Measurements from ENCODE around the gene JTB. TPM values are rescaled to one million over a fixed set of nuclear protein-coding genes. Genes with fewer than 3 reads are reported as not detected.

The JTB gene
- total and polyA plus RNA-seq, 9 of the 15 experiments (the other 6 are each of a cell fraction or from before 2014, with no cell fraction given) = 24.7 to 308 (median 151) TPM

DNA sequence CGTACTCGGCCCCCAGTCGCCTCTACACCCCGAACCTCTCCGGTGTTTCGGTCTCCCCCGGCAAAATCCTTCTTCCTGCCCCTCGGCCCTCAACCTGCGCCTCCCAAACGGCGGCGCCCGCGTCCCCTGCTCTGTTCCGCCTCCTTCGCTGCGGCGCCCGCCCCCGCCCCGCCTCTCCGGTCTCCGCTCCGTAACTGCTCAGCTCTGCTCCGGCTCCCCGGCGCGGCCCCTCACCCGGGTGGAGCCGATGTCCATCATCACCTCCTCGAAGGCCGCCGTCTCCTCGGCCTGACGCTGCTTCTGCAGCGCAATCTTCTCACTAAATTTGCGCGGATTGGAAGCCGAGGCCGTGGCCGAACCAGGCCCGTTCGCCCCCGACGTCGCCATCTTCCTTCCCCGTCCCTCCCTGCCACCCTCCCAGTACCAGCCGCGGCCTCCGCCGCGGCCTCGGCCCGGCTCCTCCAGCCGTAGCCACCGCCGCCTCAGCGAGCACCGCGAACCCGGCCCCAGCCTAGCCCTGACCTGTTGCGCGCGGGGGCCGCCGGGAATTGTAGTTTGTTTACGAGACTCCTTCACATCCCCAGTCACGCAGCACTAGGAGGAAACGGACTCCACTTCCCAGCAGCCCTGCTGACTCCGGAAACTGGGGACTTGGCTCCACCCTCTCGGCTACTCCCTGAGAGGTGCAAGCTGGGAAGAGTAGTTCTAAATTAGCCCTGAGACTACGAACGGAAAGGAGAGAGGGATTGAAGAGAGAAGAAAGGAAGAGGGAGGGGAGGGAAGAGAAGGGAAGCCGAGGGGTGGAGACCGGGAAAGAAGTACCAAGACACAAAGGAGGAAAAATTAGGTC lies 19.1 kb downstream of the JTB start, which contains the start of gene CRTC2 (continued):
- TF ChIP-seq ZNF76 (CRISPR knock-in tag; IDR thresholded peaks at IDR 0.05; ENCODE audit: borderline replicate concordance) = no peak
- no peak for TF ChIP-seq PHB (CRISPR knock-in tag; IDR thresholded peaks at IDR 0.05)
- no peak for TF ChIP-seq ZNF140 (CRISPR knock-in tag; IDR thresholded peaks at IDR 0.05)
- no peak for TF ChIP-seq TAF9B (IDR thresholded peaks at IDR 0.05; ENCODE audit: partially characterized antibody)
- TF ChIP-seq, protein P1, sequence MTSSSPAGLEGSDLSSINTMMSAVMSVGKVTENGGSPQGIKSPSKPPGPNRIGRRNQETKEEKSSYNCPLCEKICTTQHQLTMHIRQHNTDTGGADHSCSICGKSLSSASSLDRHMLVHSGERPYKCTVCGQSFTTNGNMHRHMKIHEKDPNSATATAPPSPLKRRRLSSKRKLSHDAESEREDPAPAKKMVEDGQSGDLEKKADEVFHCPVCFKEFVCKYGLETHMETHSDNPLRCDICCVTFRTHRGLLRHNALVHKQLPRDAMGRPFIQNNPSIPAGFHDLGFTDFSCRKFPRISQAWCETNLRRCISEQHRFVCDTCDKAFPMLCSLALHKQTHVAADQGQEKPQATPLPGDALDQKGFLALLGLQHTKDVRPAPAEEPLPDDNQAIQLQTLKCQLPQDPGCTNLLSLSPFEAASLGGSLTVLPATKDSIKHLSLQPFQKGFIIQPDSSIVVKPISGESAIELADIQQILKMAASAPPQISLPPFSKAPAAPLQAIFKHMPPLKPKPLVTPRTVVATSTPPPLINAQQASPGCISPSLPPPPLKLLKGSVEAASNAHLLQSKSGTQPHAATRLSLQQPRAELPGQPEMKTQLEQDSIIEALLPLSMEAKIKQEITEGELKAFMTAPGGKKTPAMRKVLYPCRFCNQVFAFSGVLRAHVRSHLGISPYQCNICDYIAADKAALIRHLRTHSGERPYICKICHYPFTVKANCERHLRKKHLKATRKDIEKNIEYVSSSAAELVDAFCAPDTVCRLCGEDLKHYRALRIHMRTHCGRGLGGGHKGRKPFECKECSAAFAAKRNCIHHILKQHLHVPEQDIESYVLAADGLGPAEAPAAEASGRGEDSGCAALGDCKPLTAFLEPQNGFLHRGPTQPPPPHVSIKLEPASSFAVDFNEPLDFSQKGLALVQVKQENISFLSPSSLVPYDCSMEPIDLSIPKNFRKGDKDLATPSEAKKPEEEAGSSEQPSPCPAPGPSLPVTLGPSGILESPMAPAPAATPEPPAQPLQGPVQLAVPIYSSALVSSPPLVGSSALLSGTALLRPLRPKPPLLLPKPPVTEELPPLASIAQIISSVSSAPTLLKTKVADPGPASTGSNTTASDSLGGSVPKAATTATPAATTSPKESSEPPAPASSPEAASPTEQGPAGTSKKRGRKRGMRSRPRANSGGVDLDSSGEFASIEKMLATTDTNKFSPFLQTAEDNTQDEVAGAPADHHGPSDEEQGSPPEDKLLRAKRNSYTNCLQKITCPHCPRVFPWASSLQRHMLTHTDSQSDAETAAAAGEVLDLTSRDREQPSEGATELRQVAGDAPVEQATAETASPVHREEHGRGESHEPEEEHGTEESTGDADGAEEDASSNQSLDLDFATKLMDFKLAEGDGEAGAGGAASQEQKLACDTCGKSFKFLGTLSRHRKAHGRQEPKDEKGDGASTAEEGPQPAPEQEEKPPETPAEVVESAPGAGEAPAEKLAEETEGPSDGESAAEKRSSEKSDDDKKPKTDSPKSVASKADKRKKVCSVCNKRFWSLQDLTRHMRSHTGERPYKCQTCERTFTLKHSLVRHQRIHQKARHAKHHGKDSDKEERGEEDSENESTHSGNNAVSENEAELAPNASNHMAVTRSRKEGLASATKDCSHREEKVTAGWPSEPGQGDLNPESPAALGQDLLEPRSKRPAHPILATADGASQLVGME (CRISPR knock-in tag; IDR thresholded peaks at IDR 0.05) = no peak
- TF ChIP-seq SAP30 (IDR thresholded peaks at IDR 0.05; ENCODE audit: borderline replicate concordance, insufficient read depth, low read depth, low read length, poor library complexity, severe bottlenecking) = peak; percentile 69
- TF ChIP-seq NCOA6 (IDR thresholded peaks at IDR 0.05) = no peak
- TF ChIP-seq ZNF41 (CRISPR knock-in tag; conservative IDR thresholded peaks at IDR 0.05) = no peak; the same call in 1 of the 2 replicates
- peak; percentile 96 for TF ChIP-seq ZFX (CRISPR knock-in tag; IDR thresholded peaks at IDR 0.05)
- no peak for TF ChIP-seq RBM14 (IDR thresholded peaks at IDR 0.05; ENCODE audit: borderline replicate concordance, insufficient read depth, low read depth, low read length)
- TF ChIP-seq NFIX (CRISPR knock-in tag; IDR thresholded peaks at IDR 0.05; ENCODE audit: low read depth) = no peak
- TF ChIP-seq, protein P2, sequence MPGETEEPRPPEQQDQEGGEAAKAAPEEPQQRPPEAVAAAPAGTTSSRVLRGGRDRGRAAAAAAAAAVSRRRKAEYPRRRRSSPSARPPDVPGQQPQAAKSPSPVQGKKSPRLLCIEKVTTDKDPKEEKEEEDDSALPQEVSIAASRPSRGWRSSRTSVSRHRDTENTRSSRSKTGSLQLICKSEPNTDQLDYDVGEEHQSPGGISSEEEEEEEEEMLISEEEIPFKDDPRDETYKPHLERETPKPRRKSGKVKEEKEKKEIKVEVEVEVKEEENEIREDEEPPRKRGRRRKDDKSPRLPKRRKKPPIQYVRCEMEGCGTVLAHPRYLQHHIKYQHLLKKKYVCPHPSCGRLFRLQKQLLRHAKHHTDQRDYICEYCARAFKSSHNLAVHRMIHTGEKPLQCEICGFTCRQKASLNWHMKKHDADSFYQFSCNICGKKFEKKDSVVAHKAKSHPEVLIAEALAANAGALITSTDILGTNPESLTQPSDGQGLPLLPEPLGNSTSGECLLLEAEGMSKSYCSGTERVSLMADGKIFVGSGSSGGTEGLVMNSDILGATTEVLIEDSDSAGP (CRISPR knock-in tag; IDR thresholded peaks at IDR 0.05) = no peak
- TF ChIP-seq ETV1 (tag; conservative IDR thresholded peaks at IDR 0.05; ENCODE audit: low read depth) = peak; percentile 95
- TF ChIP-seq ARNT (IDR thresholded peaks at IDR 0.05) = no peak
- TF ChIP-seq FOXK1 (CRISPR knock-in tag; IDR thresholded peaks at IDR 0.05; ENCODE audit: borderline replicate concordance) = no peak
- TF ChIP-seq ERF (CRISPR knock-in tag; IDR thresholded peaks at IDR 0.05) = 0 out of 2 replicates have a peak, but pooled peaks have one; percentile 62
- TF ChIP-seq, protein P3, sequence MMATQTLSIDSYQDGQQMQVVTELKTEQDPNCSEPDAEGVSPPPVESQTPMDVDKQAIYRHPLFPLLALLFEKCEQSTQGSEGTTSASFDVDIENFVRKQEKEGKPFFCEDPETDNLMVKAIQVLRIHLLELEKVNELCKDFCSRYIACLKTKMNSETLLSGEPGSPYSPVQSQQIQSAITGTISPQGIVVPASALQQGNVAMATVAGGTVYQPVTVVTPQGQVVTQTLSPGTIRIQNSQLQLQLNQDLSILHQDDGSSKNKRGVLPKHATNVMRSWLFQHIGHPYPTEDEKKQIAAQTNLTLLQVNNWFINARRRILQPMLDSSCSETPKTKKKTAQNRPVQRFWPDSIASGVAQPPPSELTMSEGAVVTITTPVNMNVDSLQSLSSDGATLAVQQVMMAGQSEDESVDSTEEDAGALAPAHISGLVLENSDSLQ (IDR thresholded peaks at IDR 0.05) = peak; percentile 57
- no peak for TF ChIP-seq LARP7 (IDR thresholded peaks at IDR 0.05)
